ENCODE measurements around the gene TRIM10.

Gene TRIM10, protein sequence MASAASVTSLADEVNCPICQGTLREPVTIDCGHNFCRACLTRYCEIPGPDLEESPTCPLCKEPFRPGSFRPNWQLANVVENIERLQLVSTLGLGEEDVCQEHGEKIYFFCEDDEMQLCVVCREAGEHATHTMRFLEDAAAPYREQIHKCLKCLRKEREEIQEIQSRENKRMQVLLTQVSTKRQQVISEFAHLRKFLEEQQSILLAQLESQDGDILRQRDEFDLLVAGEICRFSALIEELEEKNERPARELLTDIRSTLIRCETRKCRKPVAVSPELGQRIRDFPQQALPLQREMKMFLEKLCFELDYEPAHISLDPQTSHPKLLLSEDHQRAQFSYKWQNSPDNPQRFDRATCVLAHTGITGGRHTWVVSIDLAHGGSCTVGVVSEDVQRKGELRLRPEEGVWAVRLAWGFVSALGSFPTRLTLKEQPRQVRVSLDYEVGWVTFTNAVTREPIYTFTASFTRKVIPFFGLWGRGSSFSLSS

DNA sequence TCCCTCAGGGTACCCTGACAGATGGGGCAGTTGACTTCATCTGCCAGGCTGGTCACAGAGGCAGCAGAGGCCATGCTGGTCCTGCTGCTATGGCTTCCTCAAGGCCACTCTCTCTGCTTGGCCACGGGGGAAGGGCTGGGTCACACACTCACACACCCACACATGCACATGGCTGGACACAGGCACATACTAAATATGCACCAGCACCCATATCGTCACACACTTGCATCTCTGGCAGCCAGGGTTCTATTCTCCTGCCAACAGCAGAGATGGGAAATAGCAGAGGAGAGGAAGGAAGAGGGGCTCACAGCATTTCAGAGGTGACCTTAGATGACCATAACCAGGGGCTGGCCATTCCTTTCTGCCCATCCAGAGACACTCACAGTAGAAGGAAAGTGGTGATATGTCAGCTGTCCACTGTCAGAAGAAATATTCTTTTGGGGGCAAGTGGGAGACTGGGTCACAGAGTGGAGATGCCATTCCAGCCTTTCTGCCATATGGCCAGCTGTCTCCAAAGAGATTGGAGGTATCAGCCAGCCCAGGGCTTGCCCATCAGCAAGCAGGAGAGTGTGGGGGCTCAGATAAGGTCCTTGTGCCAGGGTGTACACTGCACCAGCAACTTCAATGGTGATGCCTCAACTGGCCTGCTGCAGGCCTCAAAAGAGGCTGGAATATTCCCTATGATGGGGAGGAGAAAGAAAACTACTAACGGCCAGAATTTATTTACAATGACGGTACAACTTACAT lies at the start of gene TRIM10:
Gene TRIM10 (minus strand): TSS at position 427 of the 747 bp plus-strand sequence. CDS start 353 bp downstream, at position 74.
- TF ChIP-seq, protein P1, sequence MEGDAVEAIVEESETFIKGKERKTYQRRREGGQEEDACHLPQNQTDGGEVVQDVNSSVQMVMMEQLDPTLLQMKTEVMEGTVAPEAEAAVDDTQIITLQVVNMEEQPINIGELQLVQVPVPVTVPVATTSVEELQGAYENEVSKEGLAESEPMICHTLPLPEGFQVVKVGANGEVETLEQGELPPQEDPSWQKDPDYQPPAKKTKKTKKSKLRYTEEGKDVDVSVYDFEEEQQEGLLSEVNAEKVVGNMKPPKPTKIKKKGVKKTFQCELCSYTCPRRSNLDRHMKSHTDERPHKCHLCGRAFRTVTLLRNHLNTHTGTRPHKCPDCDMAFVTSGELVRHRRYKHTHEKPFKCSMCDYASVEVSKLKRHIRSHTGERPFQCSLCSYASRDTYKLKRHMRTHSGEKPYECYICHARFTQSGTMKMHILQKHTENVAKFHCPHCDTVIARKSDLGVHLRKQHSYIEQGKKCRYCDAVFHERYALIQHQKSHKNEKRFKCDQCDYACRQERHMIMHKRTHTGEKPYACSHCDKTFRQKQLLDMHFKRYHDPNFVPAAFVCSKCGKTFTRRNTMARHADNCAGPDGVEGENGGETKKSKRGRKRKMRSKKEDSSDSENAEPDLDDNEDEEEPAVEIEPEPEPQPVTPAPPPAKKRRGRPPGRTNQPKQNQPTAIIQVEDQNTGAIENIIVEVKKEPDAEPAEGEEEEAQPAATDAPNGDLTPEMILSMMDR (IDR thresholded peaks at IDR 0.05; ENCODE audit: low read depth, low read length, missing control alignments): no peak
- no peak within 1 kb of the TSS for H3K4me3 ChIP-seq (ENCODE audit: low read depth, low read length)
- DNase-seq (ENCODE audit: low read depth): no peak

DNA sequence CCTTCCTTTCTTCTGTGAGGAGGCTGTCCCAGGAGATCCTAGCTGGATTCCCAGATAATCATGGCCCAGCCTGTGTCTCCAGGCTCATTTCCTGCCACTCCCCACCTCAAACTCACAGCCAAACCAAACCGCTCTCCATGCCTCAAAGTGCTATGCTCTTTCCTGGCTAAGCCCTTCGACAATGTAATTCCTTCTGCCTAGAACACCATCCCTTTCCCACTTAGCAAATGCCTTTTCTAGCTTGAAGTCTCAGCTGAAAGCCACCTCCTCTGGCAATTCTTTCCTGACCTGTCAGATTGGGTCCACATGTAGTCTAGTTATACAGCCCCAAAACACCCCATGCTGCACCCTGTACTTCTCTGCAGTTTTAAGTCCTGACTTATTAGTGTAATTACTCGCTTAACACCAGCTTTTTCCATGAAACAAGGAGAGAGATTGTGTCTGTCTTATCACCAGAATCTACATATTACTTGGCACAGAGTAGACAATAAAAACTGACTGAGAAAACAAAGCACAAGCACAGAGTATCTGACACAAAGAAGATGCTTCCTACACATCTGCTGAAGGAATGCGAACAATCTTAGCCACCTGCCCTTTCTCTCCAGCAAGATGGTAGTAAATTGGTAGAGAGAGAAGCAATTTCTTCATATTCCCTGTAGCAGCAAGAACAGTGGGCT lies 46.7 kb upstream of the TRIM10 start:
- TF ChIP-seq, protein P1 (IDR thresholded peaks at IDR 0.05; ENCODE audit: low read depth, low read length, missing control alignments): no peak
- DNase-seq (ENCODE audit: low read depth): no peak
- no peak overlapping the region for H3K4me3 ChIP-seq (ENCODE audit: low read depth, low read length)

DNA sequence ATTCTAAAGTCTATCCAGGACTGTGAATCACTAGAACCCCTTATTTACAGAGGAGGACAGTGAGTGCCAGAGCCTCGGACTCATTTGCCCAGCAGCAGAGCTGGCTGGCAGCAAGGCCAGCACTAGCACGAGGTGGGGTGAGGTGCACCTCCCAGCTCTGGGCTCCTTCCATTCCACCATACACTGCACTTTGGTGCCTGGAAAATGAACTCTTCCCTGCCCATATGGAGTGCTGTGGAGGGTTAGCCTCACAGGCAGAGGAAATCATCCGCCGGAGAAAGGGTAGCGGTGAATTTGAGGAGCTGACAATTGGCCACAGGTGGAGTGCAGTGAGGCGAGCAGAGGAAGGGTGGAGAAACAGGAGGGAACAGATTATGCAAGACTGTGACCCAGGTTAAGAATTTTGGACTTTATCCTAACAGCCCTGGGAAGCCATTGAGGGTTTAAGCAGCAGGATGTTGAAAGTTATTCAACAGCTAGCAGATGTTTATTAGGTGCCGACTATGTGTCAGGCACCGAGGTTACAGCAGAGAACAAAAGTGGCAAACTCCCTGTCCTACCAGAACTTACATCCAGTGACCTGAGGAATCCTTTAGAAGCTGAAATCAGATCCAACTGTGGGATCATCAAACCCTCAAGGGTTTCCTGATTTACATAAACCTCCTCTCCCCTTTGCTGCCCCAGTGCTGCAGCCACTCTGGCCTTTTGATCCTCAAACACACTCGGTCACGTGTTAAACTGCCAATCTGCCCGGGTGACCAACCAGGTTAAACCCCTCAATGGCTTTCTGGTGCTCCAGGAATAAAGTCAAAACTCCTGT lies 46.0 kb upstream of the TRIM10 start:
- H3K4me3 ChIP-seq (ENCODE audit: low read depth, low read length): no peak overlapping the region
- no peak for DNase-seq (ENCODE audit: low read depth)
- TF ChIP-seq, protein P1 (IDR thresholded peaks at IDR 0.05; ENCODE audit: low read depth, low read length, missing control alignments): no peak

DNA sequence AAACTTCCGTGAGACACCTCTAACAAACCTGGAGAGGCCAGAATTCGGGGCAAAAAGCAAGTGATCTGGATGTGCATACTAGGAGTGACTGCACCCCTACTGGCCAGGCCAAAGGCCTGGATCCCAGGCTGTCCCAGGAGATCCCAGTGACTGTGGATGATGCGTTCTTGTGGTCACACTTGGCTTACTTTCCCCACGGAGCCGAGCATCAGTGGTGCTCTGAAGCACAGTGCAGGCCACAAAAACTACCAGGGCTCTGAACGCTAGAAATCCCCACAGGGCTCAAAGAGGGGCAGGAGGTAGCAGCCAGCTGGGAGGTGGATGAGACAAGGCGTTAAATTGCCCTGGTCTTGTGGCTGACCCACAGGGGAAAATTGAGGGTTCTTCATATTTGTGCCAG lies 45.1 kb upstream of the TRIM10 start:
- H3K4me3 ChIP-seq (ENCODE audit: low read depth, low read length): no peak overlapping the region
- TF ChIP-seq, protein P1 (IDR thresholded peaks at IDR 0.05; ENCODE audit: low read depth, low read length, missing control alignments): no peak
- no peak for DNase-seq (ENCODE audit: low read depth)

DNA sequence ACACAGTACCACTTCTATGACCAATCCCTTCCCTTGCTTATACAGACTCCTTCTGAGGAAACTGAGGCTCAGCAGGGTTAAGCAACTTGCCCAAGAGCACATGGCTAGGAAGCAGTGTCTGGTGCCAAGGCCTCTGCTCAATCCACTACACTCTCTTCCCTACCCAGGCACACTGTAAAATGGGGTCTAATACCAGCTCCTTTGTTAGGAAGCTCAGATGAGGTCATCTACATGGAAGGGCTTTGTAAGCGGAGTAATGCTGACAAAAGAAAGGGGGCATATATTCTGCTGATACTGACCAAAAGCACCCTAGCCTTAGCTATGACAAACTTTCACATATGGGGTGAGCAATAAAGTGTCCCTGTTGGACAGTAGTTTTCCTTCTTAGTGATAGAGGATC lies 43.1 kb upstream of the TRIM10 start:
- no peak overlapping the region for H3K4me3 ChIP-seq (ENCODE audit: low read depth, low read length)
- no peak for DNase-seq (ENCODE audit: low read depth)
- TF ChIP-seq, protein P1 (IDR thresholded peaks at IDR 0.05; ENCODE audit: low read depth, low read length, missing control alignments): no peak

DNA sequence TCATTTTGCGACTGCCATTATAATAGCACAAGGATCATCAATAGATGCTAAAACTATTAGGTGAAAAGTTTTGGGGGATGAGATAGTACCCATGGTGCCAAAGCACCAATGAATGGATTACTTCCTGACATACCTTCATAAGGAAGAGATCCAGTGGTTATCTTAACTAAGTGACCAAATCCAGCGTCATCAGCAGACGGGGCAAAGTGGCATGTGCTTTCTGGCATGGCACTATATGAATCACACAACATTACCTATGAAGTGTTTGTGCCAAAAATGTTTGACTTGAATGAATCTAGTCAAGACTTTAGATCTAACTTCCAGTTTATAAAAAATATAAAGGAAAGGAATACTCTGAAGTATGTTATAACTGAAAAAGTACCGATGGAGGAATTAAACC lies 41.4 kb upstream of the TRIM10 start:
- no peak for DNase-seq (ENCODE audit: low read depth)
- H3K4me3 ChIP-seq (ENCODE audit: low read depth, low read length): no peak overlapping the region
- TF ChIP-seq, protein P1 (IDR thresholded peaks at IDR 0.05; ENCODE audit: low read depth, low read length, missing control alignments): no peak

All from GM12864 (cell line).